HepG2 (cell line): ENCODE measurements around the gene NDST1. TPM values are rescaled to one million over a fixed set of nuclear protein-coding genes. Genes with fewer than 3 reads are reported as not detected.

Experiments
- ATAC-seq: fragments of 200-7000 bp; cut with Tn5 transposase; 3 replicates; pipeline ENCODE4 v1.9.1; 2020; ENCODE audit warnings: mild to moderate bottlenecking, moderate library complexity
- BruUV-seq: library from RNA; stranded (reverse); fragments of 400-500 nt; replicated peaks from 2 replicates; lab custom pipeline; 2021; lab: Mats Ljungman, UMichigan
- CTCF ChIA-PET: fragments of 300-600 bp; formaldehyde crosslinking; extraction: SDS; loops from one replicate; lab custom pipeline; 2021; ENCODE audit warnings: low total read pairs, inconsistent platforms, low intra/inter-chr PET ratio; lab: Yijun Ruan, JAX
- POLR2A ChIA-PET: fragments of 350-600 bp; sonication (Branson Sonifier 250); formaldehyde crosslinking; loops from one replicate; lab custom pipeline; 2020; ENCODE audit warnings: antibody characterized with exemption, inconsistent platforms; lab: Yijun Ruan, JAX
- DNase-seq: peaks from one replicate; pipeline ENCODE4 v3.0.0-alpha.2; 2015; ENCODE audit warnings: low spot score
- FAIRE-seq: peaks from 3 replicates; lab custom pipeline; 2011; peaks lifted over from hg19 to GRCh38; lab: Jason Lieb, UNC
- H2AFZ ChIP-seq: one replicate; pipeline ENCODE4 v1.6.1; 2011; ENCODE audit warnings: low read length, inconsistent platforms
- H3K27ac ChIP-seq: fragments of 300-600 bp; 3 replicates; pipeline ENCODE4 v1.8.0; 2011; ENCODE audit warnings: mixed run types, mild to moderate bottlenecking, mixed read lengths, low read length, inconsistent platforms; ENCODE audit not compliant: insufficient read depth; ENCODE audit errors: extremely low read length
- H3K27me3 ChIP-seq, 2 experiments: fragments of 200-600 bp in 1 of 2; 2 replicates in 1 of 2; 3 replicates in 1 of 2; pipeline versions ENCODE4 v1.6.0 to v1.8.0; 2011; ENCODE audit warnings: low read length in 2 of 2, mild to moderate bottlenecking in 2 of 2, moderate library complexity in 2 of 2, inconsistent platforms in 1 of 2; ENCODE audit not compliant: insufficient read depth in 2 of 2, control insufficient read depth in 1 of 2
- H3K36me3 ChIP-seq, 2 experiments: fragments of 200-600 bp in 1 of 2; replicated peaks in 1 of 2; 2 replicates in 1 of 2; 3 replicates in 1 of 2; pipeline versions ENCODE4 v1.5.1 to v1.8.0; 2011; ENCODE audit warnings: low read length in 2 of 2, inconsistent platforms in 1 of 2; ENCODE audit not compliant: insufficient read depth in 2 of 2, control insufficient read depth in 1 of 2
- H3K4me1 ChIP-seq: 2 replicates; pipeline ENCODE4 v1.5.1; 2012; ENCODE audit warnings: low read length, inconsistent platforms; ENCODE audit not compliant: insufficient read depth
- H3K4me2 ChIP-seq: 2 replicates; pipeline ENCODE4 v1.6.0; 2011; ENCODE audit warnings: low read depth, low read length, inconsistent platforms
- H3K4me3 ChIP-seq, 3 experiments: fragments of 200-600 bp in 1 of 3; sonication (generic), shearing (Covaris generic) in 1 of 3; replicated peaks in 1 of 3; 2 replicates each; pipeline ENCODE4 v1.5.1; 2011 to 2016; ENCODE audit warnings: low read length in 3 of 3, inconsistent platforms in 2 of 3, low read depth in 2 of 3, mild to moderate bottlenecking in 2 of 3, control low read depth in 1 of 3, mixed read lengths in 1 of 3; ENCODE audit not compliant: insufficient read depth in 1 of 3
- H3K79me2 ChIP-seq: one replicate; pipeline ENCODE4 v1.6.1; 2011; ENCODE audit warnings: low read length, inconsistent platforms; ENCODE audit not compliant: insufficient read depth
- H3K9ac ChIP-seq: 2 replicates; pipeline ENCODE4 v1.6.0; 2011; ENCODE audit warnings: mild to moderate bottlenecking, low read depth, low read length, inconsistent platforms; ENCODE audit not compliant: insufficient read depth
- H3K9me3 ChIP-seq: 2 replicates; pipeline ENCODE4 v1.5.1; 2012; ENCODE audit warnings: mild to moderate bottlenecking, low read length
- H4K20me1 ChIP-seq: 2 replicates; pipeline ENCODE4 v1.6.0; 2011; ENCODE audit warnings: inconsistent platforms, mild to moderate bottlenecking, low read length, moderate library complexity; ENCODE audit not compliant: insufficient read depth
- HNF4G ChIP-seq, 2 experiments: sonication (generic) in 1 of 2; formaldehyde crosslinking in 1 of 2; IDR thresholded peaks; 2 replicates each; pipeline versions ENCODE4 v1.4.0 to v1.6.1; 2011 to 2020; ENCODE audit warnings: borderline replicate concordance in 2 of 2, low read depth in 2 of 2, mild to moderate bottlenecking in 2 of 2, low read length in 1 of 2, missing genetic modification reagents in 1 of 2, moderate library complexity in 1 of 2
- MED1 ChIP-seq: sonication (generic); formaldehyde crosslinking; IDR thresholded peaks from 2 replicates; pipeline ENCODE4 v1.4.0; 2020; ENCODE audit warnings: missing genetic modification reagents
- PHF20 ChIP-seq: sonication (generic); formaldehyde crosslinking; IDR thresholded peaks from 2 replicates; pipeline ENCODE4 v1.5.0; 2020; ENCODE audit warnings: mild to moderate bottlenecking, missing genetic modification reagents
- POLR2A ChIP-seq, 2 experiments: IDR thresholded peaks; 2 replicates each; pipeline ENCODE4 v1.6.1; 2011; ENCODE audit warnings: low read depth in 2 of 2, low read length in 2 of 2, mild to moderate bottlenecking in 1 of 2, moderate library complexity in 1 of 2; ENCODE audit not compliant: insufficient read depth in 1 of 2
- RARA ChIP-seq: IDR thresholded peaks from 2 replicates; pipeline ENCODE4 v1.6.1; 2016; ENCODE audit warnings: missing genetic modification reagents, missing compliant biosample characterization
- RFX3 ChIP-seq: IDR thresholded peaks from 2 replicates; pipeline ENCODE4 v1.6.1; 2016; ENCODE audit warnings: missing biosample characterization, missing genetic modification reagents
- TRIM24 ChIP-seq: sonication (generic); formaldehyde crosslinking; IDR thresholded peaks from 2 replicates; pipeline ENCODE4 v1.8.0; 2022; ENCODE audit warnings: mild to moderate bottlenecking, missing genetic modification reagents
- YY1 ChIP-seq: IDR thresholded peaks from 2 replicates; pipeline ENCODE4 v1.6.1; 2011; ENCODE audit warnings: low read length, low read depth, moderate library complexity, mild to moderate bottlenecking; ENCODE audit not compliant: insufficient read depth, insufficient replicate concordance
- ZBTB42 ChIP-seq: sonication (generic); formaldehyde crosslinking; IDR thresholded peaks from 2 replicates; pipeline ENCODE4 v1.5.0; 2020; ENCODE audit warnings: mild to moderate bottlenecking, missing genetic modification reagents
- ZFP41 ChIP-seq: sonication (generic); formaldehyde crosslinking; IDR thresholded peaks from 2 replicates; pipeline ENCODE4 v1.4.0; 2020; ENCODE audit warnings: mild to moderate bottlenecking, missing genetic modification reagents, borderline replicate concordance
- ZNF75D ChIP-seq: sonication (generic); formaldehyde crosslinking; IDR thresholded peaks from 2 replicates; pipeline ENCODE4 v1.8.1; 2023; ENCODE audit warnings: missing genetic modification reagents, mild to moderate bottlenecking, borderline replicate concordance
- WGBS: methylation state at CpG from one replicate; pipeline ENCODE4 v1.1.6; 2017; ENCODE audit warnings: low lambda C conversion rate; 5-methylcytosine and 5-hydroxymethylcytosine counted together
- in situ Hi-C: cut with HindIII; loops from 2 replicates; pipeline ENCODE4 v1.10.0; 2017; ENCODE audit warnings: low pct_unique_long_range_greater_than_20kb; ENCODE audit not compliant: extremely low pct_ligation_motif_present
- intact Hi-C: fragments of 100-400 bp; cut with micrococcal nuclease; formaldehyde crosslinking; loops from one replicate; pipeline ENCODE4 v1.10.0; 2022; ENCODE audit not compliant: unreplicated experiment
- polyA plus RNA-seq, 8 experiments: library from polyadenylated mRNA; depleted of rRNA in 3 of 8; stranded (reverse) in 7 of 8; unstranded in 1 of 8; fragments of >200 nt; fragmentation: Illumina TruSeq in 4 of 8; extraction: Trizol in 4 of 8; gene quantifications; 2 replicates each; pipeline versions ENCODE4 v1.2.1 to v1.2.3, GENCODE V29; 2011 to 2016; ENCODE audit warnings: low read depth in 4 of 8, missing spikeins in 1 of 8, mixed read lengths in 1 of 8; ENCODE audit not compliant: insufficient read depth in 1 of 8
- total RNA-seq, 5 experiments: library from RNA; depleted of rRNA; stranded (reverse); fragments of >200 nt; fragmentation: Illumina TruSeq; extraction: Trizol; gene quantifications; 2 replicates each; pipeline ENCODE4 v1.2.3, GENCODE V29; 2016; ENCODE audit warnings: low read depth in 1 of 5
- TF ChIP-seq, protein P1 (sequence below): sonication (generic); formaldehyde crosslinking; IDR thresholded peaks from 2 replicates; pipeline ENCODE4 v1.5.1; 2020; ENCODE audit warnings: mild to moderate bottlenecking, missing genetic modification reagents
- TF ChIP-seq, protein P2 (sequence below): sonication (generic); formaldehyde crosslinking; IDR thresholded peaks from 2 replicates; pipeline ENCODE4 v1.4.0; 2020; ENCODE audit warnings: mild to moderate bottlenecking, missing genetic modification reagents
- TF ChIP-seq, protein P3 (sequence below): sonication (generic); formaldehyde crosslinking; IDR thresholded peaks from 2 replicates; pipeline ENCODE4 v1.5.0; 2020; ENCODE audit warnings: missing genetic modification reagents
- TF ChIP-seq, protein P4 (sequence below): sonication (generic); formaldehyde crosslinking; IDR thresholded peaks from 2 replicates; pipeline ENCODE4 v1.5.1; 2020; ENCODE audit warnings: missing genetic modification reagents, mild to moderate bottlenecking, borderline replicate concordance

The NDST1 gene
- total and polyA plus RNA-seq, 2 of the 13 experiments (the other 11 are each of a cell fraction or from before 2014, with no cell fraction given) = 23.8 to 26.2 TPM

- FAIRE-seq = no peak
Observed at GRCh38 chr5:150531686-150532085, 23.8 kb downstream of the NDST1 start.

More at GRCh38 chr5:150531686-150532085, 23.8 kb downstream of the NDST1 start:
- H3K36me3 ChIP-seq = peaks cover 38 to 70% of the 10 kb centered on the region in 2 experiments
- DNase-seq (no peak), ATAC-seq (no peak)
- peaks cover 2% of the 10 kb centered on the region for H3K79me2 ChIP-seq
- no peak overlapping the region for H3K27ac ChIP-seq
- intact Hi-C loops (no loop called here), in situ Hi-C loops (no loop called here)
- no peak overlapping the region for H3K4me3 ChIP-seq
- H3K4me1 ChIP-seq = peaks cover 12% of the 10 kb centered on the region
- H3K4me2 ChIP-seq = no peak overlapping the region
- H2AFZ ChIP-seq = no peak overlapping the region
- ChIA-PET CTCF (no interaction called here), POLR2A (interaction anchor here (3.3 kb wide), 1 partner anchor 10 kb away, joined by 14 read pairs; no protein-coding TSS in a partner anchor)
- 92% methylated on average over 9 of the region's 9 CpGs for WGBS
- no peaks in the 10 kb centered on the region for H3K9me3 ChIP-seq
- BruUV-seq = no TSS peak
- TF ChIP-seq, protein P1, sequence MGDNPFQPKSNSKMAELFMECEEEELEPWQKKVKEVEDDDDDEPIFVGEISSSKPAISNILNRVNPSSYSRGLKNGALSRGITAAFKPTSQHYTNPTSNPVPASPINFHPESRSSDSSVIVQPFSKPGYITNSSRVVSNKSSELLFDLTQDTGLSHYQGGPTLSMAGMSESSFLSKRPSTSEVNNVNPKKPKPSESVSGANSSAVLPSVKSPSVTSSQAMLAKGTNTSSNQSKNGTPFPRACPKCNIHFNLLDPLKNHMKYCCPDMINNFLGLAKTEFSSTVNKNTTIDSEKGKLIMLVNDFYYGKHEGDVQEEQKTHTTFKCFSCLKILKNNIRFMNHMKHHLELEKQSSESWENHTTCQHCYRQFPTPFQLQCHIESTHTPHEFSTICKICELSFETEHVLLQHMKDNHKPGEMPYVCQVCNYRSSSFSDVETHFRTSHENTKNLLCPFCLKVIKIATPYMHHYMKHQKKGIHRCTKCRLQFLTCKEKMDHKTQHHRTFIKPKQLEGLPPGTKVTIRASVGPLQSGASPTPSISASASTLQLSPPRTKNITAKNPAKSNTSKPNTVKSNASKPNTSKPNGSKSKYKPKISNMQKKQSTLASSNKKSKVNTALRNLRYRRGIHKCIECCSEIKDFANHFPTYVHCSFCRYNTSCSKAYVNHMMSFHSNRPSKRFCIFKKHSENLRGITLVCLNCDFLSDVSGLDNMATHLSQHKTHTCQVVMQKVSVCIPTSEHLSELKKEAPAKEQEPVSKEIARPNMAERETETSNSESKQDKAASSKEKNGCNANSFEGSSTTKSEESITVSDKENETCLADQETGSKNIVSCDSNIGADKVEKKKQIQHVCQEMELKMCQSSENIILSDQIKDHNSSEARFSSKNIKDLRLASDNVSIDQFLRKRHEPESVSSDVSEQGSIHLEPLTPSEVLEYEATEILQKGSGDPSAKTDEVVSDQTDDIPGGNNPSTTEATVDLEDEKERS (CRISPR knock-in tag) = no peak
- TF ChIP-seq RFX3 (CRISPR knock-in tag) (no peak), MED1 (CRISPR knock-in tag) (no peak), ZFP41 (CRISPR knock-in tag) (no peak), HNF4G (IDR thresholded peaks at IDR 0.05; ENCODE audit: borderline replicate concordance, low read depth, low read length) (no peak), HNF4G (CRISPR knock-in tag; IDR thresholded peaks at IDR 0.05; ENCODE audit: borderline replicate concordance, low read depth) (no peak), PHF20 (CRISPR knock-in tag) (no peak), TRIM24 (CRISPR knock-in tag) (no peak), ZBTB42 (CRISPR knock-in tag) (no peak), POLR2A (IDR thresholded peaks at IDR 0.05; ENCODE audit: insufficient read depth in 1 of 2, low read depth in 2 of 2, low read length in 2 of 2) (no peak), YY1 (no peak), RARA (no peak), ZNF75D (CRISPR knock-in tag) (no peak)
- TF ChIP-seq, protein P2, sequence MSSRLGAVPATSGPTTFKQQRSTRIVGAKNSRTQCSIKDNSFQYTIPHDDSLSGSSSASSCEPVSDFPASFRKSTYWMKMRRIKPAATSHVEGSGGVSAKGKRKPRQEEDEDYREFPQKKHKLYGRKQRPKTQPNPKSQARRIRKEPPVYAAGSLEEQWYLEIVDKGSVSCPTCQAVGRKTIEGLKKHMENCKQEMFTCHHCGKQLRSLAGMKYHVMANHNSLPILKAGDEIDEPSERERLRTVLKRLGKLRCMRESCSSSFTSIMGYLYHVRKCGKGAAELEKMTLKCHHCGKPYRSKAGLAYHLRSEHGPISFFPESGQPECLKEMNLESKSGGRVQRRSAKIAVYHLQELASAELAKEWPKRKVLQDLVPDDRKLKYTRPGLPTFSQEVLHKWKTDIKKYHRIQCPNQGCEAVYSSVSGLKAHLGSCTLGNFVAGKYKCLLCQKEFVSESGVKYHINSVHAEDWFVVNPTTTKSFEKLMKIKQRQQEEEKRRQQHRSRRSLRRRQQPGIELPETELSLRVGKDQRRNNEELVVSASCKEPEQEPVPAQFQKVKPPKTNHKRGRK (CRISPR knock-in tag) = no peak
- TF ChIP-seq, protein P3, sequence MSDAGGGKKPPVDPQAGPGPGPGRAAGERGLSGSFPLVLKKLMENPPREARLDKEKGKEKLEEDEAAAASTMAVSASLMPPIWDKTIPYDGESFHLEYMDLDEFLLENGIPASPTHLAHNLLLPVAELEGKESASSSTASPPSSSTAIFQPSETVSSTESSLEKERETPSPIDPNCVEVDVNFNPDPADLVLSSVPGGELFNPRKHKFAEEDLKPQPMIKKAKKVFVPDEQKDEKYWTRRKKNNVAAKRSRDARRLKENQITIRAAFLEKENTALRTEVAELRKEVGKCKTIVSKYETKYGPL = no peak
- TF ChIP-seq, protein P4, sequence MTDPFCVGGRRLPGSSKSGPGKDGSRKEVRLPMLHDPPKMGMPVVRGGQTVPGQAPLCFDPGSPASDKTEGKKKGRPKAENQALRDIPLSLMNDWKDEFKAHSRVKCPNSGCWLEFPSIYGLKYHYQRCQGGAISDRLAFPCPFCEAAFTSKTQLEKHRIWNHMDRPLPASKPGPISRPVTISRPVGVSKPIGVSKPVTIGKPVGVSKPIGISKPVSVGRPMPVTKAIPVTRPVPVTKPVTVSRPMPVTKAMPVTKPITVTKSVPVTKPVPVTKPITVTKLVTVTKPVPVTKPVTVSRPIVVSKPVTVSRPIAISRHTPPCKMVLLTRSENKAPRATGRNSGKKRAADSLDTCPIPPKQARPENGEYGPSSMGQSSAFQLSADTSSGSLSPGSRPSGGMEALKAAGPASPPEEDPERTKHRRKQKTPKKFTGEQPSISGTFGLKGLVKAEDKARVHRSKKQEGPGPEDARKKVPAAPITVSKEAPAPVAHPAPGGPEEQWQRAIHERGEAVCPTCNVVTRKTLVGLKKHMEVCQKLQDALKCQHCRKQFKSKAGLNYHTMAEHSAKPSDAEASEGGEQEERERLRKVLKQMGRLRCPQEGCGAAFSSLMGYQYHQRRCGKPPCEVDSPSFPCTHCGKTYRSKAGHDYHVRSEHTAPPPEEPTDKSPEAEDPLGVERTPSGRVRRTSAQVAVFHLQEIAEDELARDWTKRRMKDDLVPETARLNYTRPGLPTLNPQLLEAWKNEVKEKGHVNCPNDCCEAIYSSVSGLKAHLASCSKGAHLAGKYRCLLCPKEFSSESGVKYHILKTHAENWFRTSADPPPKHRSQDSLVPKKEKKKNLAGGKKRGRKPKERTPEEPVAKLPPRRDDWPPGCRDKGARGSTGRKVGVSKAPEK (CRISPR knock-in tag) = no peak
- no peaks in the 10 kb centered on the region for H4K20me1 ChIP-seq
- H3K9ac ChIP-seq = no peak overlapping the region
- no peaks in the 10 kb centered on the region for H3K27me3 ChIP-seq
